GM12878 (cell line): ENCODE measurements around the gene CEND1. TPM values are rescaled to one million over a fixed set of nuclear protein-coding genes. Genes with fewer than 3 reads are reported as not detected.

ENCODE experiments used
- CBX3 ChIP-seq: fragments of 200-600 bp; sonication (generic); IDR thresholded peaks from 2 replicates; pipeline ENCODE4 v1.6.1; 2016; ENCODE audit warnings: low read depth, borderline replicate concordance
- CREB1 ChIP-seq: IDR thresholded peaks from 2 replicates; pipeline ENCODE4 v1.6.1; 2012; ENCODE audit warnings: low read depth, mild to moderate bottlenecking, inconsistent platforms
- EGR1 ChIP-seq, 2 experiments: IDR thresholded peaks; 1 replicate in 1 of 2; 2 replicates in 1 of 2; pipeline ENCODE4 v1.6.1; 2011 to 2012; ENCODE audit warnings: low read depth in 2 of 2, low read length in 2 of 2, borderline replicate concordance in 1 of 2, mild to moderate bottlenecking in 1 of 2, moderate library complexity in 1 of 2
- IKZF1 ChIP-seq: fragments of 450-650 bp; conservative IDR thresholded peaks from 2 replicates; pipeline ENCODE4 v1.6.1; 2017; ENCODE audit warnings: antibody characterized with exemption, mild to moderate bottlenecking
- NR2C1 ChIP-seq: fragments of 450-650 bp; IDR thresholded peaks from 2 replicates; pipeline ENCODE4 v1.6.1; 2017; ENCODE audit warnings: antibody characterized with exemption, mild to moderate bottlenecking, moderate library complexity
- PKNOX1 ChIP-seq: fragments of 450-650 bp; IDR thresholded peaks from 2 replicates; pipeline ENCODE4 v1.6.1; 2016; ENCODE audit warnings: mild to moderate bottlenecking
- POLR2AphosphoS5 ChIP-seq: IDR thresholded peaks from 2 replicates; pipeline ENCODE4 v1.6.1; 2011; ENCODE audit warnings: mild to moderate bottlenecking, low read length, inconsistent platforms
- RELA ChIP-seq: fragments of 450-650 bp; IDR thresholded peaks from 2 replicates; pipeline ENCODE4 v1.8.0; 2014; ENCODE audit warnings: borderline replicate concordance; ENCODE audit not compliant: partially characterized antibody
- SIN3A ChIP-seq: IDR thresholded peaks from 2 replicates; pipeline ENCODE4 v1.6.1; 2012; ENCODE audit warnings: low read depth, low read length, improper control_type of control experiment
- TBL1XR1 ChIP-seq: IDR thresholded peaks from 2 replicates; pipeline ENCODE4 v1.6.1; 2012; ENCODE audit warnings: low read depth, low read length, improper control_type of control experiment
- TCF12 ChIP-seq: IDR thresholded peaks from 2 replicates; pipeline ENCODE4 v1.6.1; 2011; ENCODE audit warnings: low read depth, mild to moderate bottlenecking, low read length
- ZNF24 ChIP-seq: fragments of 450-650 bp; IDR thresholded peaks from 2 replicates; pipeline ENCODE4 v1.6.1; 2017; ENCODE audit warnings: antibody characterized with exemption, mild to moderate bottlenecking
- ZNF592 ChIP-seq: fragments of 450-650 bp; IDR thresholded peaks from 2 replicates; pipeline ENCODE4 v1.6.1; 2017; ENCODE audit warnings: mild to moderate bottlenecking, moderate library complexity
- polyA plus RNA-seq, 11 experiments: library from polyadenylated mRNA; depleted of rRNA in 4 of 11; unstranded in 6 of 11; stranded (reverse) in 5 of 11; fragments of >200 nt; fragmentation: Nextera tagmentation in 4 of 11; fragmentation: Illumina TruSeq in 1 of 11; extraction: Ambion mirVana in 4 of 11; extraction: Trizol in 1 of 11; gene quantifications; 1 replicate in 1 of 11; 2 replicates in 10 of 11; pipeline versions ENCODE4 v1.2.1 to v1.2.3, GENCODE V29; 2011 to 2016; ENCODE audit warnings: inconsistent platforms in 2 of 11, missing spikeins in 2 of 11, low read depth in 1 of 11
- total RNA-seq, 4 experiments: library from RNA; depleted of rRNA in 3 of 4; stranded (reverse); fragments of >200 nt in 3 of 4; fragmentation: Illumina TruSeq in 1 of 4; extraction: Trizol in 1 of 4; gene quantifications; 2 replicates each; pipeline versions ENCODE4 v1.2.1 to v1.2.3, GENCODE V29; 2013 to 2021
- TF ChIP-seq, protein P1 (sequence below): IDR thresholded peaks from 2 replicates; pipeline ENCODE4 v1.6.1; 2012; ENCODE audit warnings: low read depth, low read length, improper control_type of control experiment
- TF ChIP-seq, protein P2 (sequence below): fragments of 150-350 bp; IDR thresholded peaks from 2 replicates; pipeline ENCODE4 v1.6.1; 2014; ENCODE audit warnings: mild to moderate bottlenecking, low read depth, low read length
- TF ChIP-seq, protein P3 (sequence below): fragments of 450-650 bp; formaldehyde crosslinking; IDR thresholded peaks from 2 replicates; pipeline ENCODE4 v1.5.0; 2022; ENCODE audit warnings: mild to moderate bottlenecking, missing genetic modification characterization
- TF ChIP-seq, protein P4 (sequence below): fragments of 450-650 bp; IDR thresholded peaks from 2 replicates; pipeline ENCODE4 v1.6.1; 2014; ENCODE audit warnings: mild to moderate bottlenecking

The CEND1 gene
- total and polyA plus RNA-seq, 10 of the 15 experiments (the other 5 are each of a cell fraction or from before 2014, with no cell fraction given) = 0.31 to 13.6 (median 7.2) TPM; not detected in 1

DNA sequence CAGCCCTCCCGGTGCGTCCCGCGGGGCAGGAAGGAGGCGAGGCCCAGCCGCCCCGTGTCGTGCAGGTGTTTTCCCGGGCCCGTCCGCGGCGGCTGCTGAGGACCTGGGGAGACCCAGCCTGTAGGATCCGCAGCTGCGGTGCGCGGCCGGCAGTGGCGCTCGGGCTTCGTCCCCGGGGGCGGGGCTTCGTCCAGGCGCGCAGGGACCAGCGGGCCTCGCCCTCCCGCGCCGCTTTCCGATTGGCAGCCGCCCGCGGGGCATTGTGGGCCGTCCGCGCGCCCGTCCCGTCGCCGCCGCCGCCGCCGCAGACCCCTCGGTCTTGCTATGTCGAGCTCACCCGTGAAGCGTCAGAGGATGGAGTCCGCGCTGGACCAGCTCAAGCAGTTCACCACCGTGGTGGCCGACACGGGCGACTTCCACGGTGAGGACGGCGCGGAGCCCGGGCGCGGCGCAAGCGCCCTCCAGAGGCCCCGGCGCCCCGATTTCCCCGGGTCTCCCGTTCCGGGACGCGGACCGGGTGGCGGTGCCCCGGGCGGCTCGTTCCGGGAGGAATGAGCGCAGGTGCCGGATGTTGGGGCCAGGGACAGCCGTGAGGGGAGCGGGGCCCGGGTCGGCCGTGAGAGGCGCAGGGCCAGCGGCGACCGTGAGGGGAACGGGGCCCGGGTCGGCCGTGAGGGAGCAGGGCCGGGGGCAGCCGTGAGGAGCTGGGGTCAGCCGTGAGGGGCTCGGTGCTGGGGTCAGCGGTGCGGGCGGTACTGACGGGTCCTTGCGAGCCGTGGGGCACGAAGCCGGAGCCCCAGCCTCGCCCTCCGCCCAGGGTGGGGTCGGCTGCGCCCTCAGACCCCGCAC is 42.5 kb downstream of the CEND1 start, which contains the start of gene TALDO1 (continued):
- TF ChIP-seq NR2C1 = 0 out of 2 replicates have a peak, but pooled peaks have one; percentile 7
- peak; percentile 50; the same call in 1 of the 2 replicates for TF ChIP-seq POLR2AphosphoS5
- peak; percentile 56; the same call in 1 of the 2 replicates for TF ChIP-seq SIN3A
- no peak for TF ChIP-seq TCF12
- peak; percentile 14; the same call in 1 of the 2 replicates for TF ChIP-seq PKNOX1
- TF ChIP-seq ZNF592 = no peak
- peak; percentile 11 for TF ChIP-seq RELA
- peak; percentile 75 for TF ChIP-seq IKZF1
- TF ChIP-seq, protein P1, sequence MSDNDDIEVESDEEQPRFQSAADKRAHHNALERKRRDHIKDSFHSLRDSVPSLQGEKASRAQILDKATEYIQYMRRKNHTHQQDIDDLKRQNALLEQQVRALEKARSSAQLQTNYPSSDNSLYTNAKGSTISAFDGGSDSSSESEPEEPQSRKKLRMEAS = peak; percentile 51; the same call in 1 of the 2 replicates
- TF ChIP-seq, protein P2, sequence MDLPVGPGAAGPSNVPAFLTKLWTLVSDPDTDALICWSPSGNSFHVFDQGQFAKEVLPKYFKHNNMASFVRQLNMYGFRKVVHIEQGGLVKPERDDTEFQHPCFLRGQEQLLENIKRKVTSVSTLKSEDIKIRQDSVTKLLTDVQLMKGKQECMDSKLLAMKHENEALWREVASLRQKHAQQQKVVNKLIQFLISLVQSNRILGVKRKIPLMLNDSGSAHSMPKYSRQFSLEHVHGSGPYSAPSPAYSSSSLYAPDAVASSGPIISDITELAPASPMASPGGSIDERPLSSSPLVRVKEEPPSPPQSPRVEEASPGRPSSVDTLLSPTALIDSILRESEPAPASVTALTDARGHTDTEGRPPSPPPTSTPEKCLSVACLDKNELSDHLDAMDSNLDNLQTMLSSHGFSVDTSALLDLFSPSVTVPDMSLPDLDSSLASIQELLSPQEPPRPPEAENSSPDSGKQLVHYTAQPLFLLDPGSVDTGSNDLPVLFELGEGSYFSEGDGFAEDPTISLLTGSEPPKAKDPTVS = no peak
- no peak for TF ChIP-seq TBL1XR1
- TF ChIP-seq CREB1 = no peak
- TF ChIP-seq, protein P3, sequence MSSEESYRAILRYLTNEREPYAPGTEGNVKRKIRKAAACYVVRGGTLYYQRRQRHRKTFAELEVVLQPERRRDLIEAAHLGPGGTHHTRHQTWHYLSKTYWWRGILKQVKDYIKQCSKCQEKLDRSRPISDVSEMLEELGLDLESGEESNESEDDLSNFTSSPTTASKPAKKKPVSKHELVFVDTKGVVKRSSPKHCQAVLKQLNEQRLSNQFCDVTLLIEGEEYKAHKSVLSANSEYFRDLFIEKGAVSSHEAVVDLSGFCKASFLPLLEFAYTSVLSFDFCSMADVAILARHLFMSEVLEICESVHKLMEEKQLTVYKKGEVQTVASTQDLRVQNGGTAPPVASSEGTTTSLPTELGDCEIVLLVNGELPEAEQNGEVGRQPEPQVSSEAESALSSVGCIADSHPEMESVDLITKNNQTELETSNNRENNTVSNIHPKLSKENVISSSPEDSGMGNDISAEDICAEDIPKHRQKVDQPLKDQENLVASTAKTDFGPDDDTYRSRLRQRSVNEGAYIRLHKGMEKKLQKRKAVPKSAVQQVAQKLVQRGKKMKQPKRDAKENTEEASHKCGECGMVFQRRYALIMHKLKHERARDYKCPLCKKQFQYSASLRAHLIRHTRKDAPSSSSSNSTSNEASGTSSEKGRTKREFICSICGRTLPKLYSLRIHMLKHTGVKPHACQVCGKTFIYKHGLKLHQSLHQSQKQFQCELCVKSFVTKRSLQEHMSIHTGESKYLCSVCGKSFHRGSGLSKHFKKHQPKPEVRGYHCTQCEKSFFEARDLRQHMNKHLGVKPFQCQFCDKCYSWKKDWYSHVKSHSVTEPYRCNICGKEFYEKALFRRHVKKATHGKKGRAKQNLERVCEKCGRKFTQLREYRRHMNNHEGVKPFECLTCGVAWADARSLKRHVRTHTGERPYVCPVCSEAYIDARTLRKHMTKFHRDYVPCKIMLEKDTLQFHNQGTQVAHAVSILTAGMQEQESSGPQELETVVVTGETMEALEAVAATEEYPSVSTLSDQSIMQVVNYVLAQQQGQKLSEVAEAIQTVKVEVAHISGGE (CRISPR knock-in tag) = no peak
- no peak for TF ChIP-seq CBX3
- TF ChIP-seq, protein P4, sequence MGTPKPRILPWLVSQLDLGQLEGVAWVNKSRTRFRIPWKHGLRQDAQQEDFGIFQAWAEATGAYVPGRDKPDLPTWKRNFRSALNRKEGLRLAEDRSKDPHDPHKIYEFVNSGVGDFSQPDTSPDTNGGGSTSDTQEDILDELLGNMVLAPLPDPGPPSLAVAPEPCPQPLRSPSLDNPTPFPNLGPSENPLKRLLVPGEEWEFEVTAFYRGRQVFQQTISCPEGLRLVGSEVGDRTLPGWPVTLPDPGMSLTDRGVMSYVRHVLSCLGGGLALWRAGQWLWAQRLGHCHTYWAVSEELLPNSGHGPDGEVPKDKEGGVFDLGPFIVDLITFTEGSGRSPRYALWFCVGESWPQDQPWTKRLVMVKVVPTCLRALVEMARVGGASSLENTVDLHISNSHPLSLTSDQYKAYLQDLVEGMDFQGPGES = 0 out of 2 replicates have a peak, but pooled peaks have one; percentile 12
- 0 out of 2 replicates have a peak, but pooled peaks have one; percentile 17 for TF ChIP-seq ZNF24
- TF ChIP-seq EGR1 (IDR thresholded peaks at IDR 0.05; ENCODE audit: borderline replicate concordance in 1 of 2, low read depth in 2 of 2, low read length in 2 of 2) = peak in 1 of 2 experiments; percentile 16; a peak in 1 of 3 replicates
